AG09319 (cell line): ENCODE results near the gene USP28.

Experiments used
- DNase-seq: peaks from one replicate; pipeline ENCODE4 v3.0.0-alpha.2; 2010; ENCODE audit warnings: low read depth; ENCODE audit errors: extremely low read depth
- TF ChIP-seq, protein P1 (sequence below): IDR thresholded peaks from 2 replicates; pipeline ENCODE4 v1.5.1; 2011; ENCODE audit warnings: low read depth, mild to moderate bottlenecking, inconsistent platforms, low read length, moderate library complexity

USP28 gene

DNA sequence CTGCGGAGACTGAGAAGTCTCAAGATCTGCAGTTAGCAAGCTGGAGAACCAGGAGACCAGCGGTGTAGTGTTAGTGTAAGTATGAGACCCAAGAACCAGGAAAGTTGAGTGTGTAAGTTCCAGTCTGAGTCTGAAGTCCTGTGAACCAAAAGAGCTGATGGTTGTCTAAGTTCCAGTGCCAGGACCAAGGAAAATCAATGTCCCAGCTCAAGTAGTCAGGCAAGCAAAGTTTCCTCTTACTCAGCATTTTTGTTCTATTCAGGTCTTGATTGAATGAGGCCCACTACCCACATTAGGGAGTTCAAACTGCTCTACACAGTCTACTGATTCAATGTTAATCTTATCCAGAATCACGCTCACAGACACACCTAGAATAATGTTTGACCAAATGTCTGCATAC lies 11.0 kb downstream of the USP28 start:
- DNase-seq = no peak
- TF ChIP-seq, protein P1, sequence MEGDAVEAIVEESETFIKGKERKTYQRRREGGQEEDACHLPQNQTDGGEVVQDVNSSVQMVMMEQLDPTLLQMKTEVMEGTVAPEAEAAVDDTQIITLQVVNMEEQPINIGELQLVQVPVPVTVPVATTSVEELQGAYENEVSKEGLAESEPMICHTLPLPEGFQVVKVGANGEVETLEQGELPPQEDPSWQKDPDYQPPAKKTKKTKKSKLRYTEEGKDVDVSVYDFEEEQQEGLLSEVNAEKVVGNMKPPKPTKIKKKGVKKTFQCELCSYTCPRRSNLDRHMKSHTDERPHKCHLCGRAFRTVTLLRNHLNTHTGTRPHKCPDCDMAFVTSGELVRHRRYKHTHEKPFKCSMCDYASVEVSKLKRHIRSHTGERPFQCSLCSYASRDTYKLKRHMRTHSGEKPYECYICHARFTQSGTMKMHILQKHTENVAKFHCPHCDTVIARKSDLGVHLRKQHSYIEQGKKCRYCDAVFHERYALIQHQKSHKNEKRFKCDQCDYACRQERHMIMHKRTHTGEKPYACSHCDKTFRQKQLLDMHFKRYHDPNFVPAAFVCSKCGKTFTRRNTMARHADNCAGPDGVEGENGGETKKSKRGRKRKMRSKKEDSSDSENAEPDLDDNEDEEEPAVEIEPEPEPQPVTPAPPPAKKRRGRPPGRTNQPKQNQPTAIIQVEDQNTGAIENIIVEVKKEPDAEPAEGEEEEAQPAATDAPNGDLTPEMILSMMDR = no peak

DNA sequence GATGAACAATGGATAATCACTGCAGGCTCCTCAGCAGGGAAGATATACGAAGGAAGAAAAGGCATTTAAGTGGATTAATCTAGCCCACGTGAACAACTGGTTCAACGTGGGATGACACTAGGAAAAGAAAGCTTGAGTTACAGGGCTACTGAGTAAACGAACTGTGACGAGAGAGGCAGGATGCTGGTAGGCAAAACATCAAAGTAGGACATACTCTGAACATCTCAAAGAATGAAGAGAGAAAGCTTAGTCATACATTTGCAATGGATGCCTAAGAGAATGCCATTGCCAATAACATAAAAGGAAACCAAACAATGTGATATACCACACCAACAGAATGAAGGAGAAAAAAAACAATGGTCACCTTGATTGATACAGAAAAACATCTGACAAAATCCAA lies 12.9 kb downstream of the USP28 start:
- no peak for DNase-seq
- TF ChIP-seq, protein P1 = no peak

DNA sequence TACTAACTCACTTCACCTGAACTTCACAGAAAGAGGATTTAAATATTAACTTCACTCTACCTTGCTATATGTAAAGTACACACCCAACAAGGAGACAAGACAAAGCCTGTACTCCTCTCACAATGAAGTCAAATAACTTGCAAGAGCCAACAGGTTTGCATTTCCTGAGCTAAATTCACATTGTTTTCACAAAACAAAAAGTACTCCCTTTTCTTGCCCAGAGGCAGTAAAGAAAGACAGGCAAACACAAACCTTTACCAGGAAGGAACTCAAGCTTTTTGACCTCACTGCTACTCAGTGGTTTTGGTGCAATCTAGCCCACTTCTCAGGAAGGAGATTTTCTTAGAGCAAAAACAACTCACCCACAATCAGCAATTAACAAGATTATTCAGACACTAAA lies 15.7 kb downstream of the USP28 start:
- DNase-seq = no peak
- TF ChIP-seq, protein P1 = no peak

DNA sequence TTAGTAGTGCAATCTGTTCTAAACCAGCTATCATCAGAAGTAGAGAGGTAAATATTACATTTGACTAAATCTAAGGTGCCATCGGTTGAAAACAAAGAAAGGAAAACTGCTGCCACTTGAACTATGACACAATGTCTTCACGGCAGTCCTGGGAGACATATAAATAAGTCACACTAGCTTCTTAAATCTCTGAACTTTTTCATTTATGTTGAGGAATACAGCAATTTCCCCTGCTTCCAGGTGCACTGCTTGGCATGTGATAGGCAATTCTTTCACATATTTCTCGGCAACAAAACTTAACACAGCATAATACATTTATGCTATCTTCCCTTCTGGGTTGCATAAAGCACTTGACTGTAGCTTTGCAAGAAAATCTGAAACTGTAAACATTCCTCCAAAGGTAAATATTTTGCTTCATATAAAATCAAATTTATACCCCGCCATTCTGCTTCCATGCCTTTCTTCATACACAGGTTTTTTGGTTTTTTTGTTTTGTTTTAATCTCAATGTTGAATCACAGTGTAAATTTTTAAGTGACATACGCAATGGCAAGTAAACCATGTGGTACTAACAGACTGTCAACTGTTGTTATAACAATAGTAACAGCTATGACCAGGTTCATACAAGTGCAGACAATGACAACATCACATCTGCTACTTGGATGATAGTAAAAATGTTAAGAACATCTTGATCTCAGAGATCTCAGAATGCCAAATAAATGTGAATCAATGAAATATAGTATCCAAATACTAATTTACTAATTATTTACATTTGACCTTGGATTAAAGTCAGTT lies 18.2 kb downstream of the USP28 start:
- TF ChIP-seq, protein P1 = no peak
- DNase-seq = no peak

DNA sequence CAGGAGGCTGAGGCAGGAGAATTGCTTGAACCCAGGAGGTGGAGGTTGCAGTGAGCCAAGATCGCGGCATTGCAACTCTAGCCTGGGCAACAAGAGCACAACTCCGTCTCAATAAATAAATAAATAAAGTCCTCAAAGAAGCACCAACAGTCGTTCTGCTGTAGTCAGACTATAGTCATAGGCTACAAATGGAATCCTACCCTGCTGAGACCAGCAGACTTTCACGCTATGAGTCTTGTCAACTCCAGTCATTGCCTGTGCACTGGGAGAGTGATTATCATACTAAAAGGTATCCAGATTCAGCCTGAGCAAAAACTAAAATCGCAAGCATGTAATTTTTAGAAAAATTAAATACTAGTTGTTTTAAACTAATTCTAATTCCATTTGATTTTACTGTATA lies 19.6 kb downstream of the USP28 start:
- no peak for DNase-seq
- TF ChIP-seq, protein P1 = no peak

DNA sequence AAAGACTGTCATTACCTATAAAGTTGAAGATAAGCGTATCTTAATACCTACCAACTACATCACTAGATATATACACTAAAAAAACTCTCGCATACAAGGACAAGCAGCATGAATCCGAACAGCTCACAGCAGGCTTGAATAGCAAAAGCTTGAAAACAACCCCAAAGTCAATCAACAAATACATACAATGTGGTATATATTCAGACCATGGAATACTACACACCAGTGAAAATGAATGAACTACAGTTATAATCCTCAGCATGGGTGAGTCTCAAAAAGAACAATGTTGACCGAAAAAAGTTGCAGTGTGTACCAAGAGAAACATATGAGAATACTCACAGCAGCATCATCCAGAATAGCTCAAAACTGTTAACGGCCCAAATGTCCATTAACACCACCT lies 25.2 kb downstream of the USP28 start:
- no peak for DNase-seq

DNA sequence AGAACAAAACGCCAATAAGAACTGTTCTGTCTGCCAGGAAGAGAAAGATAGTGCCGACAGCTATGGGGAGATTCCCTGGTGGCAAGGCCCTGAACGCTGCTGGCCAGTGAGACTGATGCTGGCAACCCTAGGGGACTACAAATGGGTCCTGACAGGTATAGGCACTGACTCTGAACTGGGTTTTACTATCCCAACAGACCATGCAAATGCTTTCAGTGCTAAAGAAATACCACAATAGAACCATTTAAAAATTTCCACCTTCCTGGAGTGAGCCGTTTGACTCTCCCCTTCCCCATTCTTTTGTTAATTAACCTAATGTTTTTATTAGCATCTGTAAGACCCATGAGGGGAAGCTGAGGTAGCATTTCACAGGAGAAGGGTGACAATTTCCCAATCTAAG lies 25.7 kb downstream of the USP28 start:
- TF ChIP-seq, protein P1 = no peak
- DNase-seq = no peak

More for the DNA sequence above, 25.2 kb downstream of the USP28 start:
- TF ChIP-seq, protein P1 = no peak
